HG02763 (cell line): ENCODE results near the gene ACP1.

Experiments
- ATAC-seq: cut with Tn5 transposase; IDR thresholded peaks from one replicate; pipeline ENCODE4 v1.9.1; 2021; ENCODE audit warnings: mild to moderate bottlenecking, moderate library complexity; ENCODE audit not compliant: unreplicated experiment

ACP1 gene

DNA sequence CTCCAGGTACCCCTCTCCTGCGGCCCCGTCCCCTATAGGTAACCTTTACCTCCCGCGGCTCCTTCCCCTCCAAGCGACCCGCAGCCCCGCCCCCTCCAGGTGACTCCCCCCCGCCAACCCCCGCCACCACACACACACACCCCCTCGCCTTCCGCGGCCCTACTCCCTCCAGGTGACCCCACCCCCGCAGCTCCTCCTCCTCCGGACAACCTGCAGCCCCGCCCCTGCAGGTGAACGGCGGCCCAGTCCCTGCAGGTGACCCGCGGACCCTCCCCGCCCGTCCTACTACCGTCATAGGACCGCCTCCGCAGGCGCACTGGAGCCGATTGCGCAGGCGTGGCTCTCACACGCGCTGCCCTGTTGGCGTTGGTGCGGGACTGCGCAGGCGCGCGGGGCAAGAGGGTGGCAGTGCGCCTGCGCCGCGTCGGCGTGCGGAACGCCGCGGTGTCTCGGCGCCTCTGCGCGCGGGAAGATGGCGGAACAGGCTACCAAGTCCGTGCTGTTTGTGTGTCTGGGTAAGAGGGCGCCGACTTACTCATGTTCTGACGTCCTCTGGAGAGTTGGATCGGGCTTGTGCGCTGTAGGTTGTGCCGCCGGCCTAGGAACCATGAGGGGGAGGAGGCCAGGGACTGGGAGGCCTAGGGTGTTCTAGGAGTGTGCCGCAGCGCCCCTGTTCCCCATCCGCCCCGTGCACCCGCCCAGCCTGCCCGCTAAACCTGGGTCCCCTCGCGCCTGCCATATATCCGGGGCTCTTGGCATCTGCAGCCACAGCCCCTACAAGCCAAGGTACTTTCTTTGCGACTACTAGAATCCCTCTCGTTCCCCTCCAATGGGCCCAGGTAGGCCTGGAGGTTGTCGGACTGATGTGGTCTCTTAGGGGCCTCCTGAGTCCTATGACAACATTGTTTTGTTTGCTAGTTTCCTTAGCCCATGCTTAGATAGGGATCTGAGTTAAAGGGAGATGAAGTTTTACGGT is at the start of gene ACP1:
TSS of gene ACP1 (plus strand) at position 455 of the 976 bp plus-strand sequence. CDS start at position 473, 18 bp downstream.
- ATAC-seq: peak; percentile 90

DNA sequence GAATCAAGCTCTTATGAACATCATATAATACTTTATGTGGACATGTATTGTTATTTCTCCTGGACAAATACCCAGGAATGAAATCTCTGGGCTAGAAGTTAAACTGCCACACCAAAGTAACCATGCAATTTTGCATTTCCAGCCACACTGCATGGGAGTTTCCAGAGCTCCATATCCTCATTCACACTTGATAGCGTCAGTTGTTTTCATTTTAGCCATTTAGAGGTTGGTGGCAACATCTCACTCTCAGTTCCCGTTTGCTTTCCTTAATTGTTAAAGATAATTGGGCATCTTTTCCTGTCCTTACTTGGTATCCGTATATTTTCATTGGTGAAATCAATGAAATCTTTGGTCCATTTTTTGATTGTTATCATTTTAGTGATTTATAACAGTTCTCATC is 48.7 kb upstream of the ACP1 start:
- no peak for ATAC-seq

DNA sequence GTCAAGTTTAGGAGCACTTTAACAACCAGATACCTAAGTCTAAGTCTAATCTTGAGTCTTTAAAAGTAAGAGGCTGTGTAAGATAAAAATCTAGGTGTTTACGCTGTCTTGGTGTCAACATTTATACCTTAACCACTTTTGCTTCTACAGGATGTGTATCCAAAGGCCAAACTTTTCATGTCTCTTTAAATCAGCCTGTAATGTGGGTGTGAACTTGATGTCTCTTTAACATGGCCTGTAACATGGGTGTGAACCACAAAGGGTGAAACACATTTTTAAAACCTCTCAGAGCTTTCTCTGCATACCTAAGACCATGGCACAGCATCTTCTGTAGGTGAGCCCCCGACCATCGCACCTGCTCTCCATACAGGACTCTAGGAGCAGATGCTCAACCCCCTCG is 41.3 kb upstream of the ACP1 start:
- ATAC-seq: no peak

DNA sequence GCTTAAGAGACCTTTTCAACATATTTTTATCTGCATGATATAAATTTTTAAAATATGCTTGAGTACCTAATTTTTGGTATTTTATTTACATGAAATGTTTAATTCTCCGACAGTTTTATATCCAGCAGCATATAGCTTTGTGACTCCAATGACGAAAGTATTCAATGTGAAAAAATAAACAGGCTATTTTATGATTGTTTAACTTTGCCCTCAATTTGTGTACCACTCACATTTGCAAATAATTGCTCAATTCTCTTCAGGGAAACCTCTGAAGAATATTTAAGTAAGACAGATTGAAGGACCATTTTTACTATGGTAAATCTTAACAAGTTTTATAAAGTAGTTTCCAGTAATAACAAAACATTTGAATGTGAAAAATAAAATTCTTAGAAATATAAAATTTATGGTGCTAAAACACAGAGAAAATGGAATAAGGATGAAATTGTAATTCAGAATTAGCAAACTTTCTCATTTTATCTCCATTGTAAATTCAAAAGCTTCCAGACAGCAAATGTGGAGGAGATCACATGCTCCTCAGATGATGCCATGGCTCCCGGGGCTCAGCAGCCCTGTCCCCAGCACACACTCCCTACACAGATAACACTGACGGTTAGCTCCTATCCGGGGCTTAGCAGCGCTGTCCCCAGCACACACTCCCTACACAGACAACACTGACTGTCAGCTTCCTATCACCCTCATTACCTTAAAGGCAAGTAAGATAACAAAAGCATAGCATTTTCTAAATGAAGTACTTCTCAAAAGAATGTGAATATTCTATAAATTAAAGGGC is 40.6 kb upstream of the ACP1 start:
- ATAC-seq: no peak

DNA sequence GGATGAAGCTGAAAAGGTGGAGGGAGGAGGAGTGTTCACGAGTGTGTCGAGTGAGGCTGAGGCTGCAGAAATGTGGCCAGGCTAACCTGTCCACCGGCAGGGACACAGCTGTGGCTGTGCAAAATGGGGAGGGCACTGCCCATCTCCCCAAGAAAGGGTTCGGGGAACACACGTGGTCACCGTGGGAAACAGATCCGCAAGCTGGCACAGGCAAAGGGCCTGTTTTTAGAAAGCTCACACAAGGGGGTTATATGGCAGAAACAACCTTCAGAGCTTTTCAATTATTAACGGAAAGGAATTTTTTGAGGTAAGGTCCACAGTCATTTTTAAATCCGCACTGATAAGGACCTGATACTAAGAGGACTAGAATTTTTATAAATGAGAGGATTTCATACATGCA is 36.6 kb upstream of the ACP1 start:
- ATAC-seq: no peak

DNA sequence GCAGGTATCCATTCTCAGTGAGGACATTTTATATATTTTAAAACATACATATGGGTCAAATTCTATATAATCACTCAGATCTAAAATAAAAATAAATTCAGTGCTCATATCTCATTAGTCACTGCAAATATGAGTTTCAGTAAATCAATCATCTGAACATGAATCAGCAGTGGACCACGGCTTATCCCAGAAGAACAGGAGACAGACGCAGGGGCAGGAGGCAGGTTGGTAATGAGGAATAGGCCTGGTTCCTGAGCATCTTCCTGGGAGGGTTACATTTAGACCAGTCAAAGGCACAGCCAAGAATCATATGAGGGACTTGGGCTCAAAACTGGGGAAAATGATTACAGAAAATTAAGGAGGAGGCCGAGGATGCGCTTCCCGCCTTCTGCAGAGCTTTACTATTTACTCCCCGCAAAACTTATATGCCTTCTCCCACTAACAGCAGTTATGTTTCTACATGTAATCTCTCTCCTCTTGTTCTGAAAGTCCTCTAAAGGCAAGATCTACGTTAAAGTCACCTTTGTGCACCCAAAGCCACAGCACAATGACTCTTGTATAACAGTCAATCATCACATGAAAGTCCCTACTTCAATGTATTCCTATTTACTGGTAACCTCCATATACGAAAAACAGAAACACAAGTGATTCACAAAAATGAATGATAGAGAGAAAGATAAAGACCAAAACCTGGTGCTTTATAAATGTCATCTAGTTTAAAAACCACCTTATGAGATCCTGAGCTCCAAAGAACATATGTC is 36.0 kb upstream of the ACP1 start:
- ATAC-seq: no peak

DNA sequence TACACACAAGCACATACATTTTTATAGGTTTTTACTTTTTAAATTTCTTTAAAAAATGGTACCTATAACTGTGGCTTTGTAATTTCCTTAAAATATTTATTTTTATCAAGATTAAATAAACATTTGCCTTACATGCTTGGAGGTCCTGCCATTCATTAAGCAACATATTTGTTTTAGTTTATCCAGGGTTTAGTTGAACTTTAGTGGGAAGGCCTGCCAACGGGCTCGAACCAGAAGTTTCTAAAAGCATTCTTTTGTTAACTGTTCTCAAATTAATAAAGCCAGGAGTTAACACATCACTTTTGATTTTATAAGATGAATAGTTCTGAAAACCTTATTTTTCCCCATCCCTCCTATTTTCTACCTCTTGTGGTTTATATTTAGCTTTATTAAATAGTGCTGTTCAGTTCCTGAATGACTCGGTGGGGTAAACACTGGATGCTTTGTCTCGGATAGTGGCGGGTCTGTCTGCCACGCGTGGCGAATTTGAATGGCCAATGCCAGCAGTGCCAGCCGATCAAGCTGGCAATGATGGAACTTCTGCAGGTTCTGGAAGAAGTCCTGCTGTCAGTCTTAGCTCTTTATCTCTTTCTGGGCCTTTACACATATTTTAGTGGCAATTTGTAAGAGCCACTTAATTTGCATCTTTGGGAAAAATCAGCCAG is 33.1 kb upstream of the ACP1 start:
- no peak for ATAC-seq

DNA sequence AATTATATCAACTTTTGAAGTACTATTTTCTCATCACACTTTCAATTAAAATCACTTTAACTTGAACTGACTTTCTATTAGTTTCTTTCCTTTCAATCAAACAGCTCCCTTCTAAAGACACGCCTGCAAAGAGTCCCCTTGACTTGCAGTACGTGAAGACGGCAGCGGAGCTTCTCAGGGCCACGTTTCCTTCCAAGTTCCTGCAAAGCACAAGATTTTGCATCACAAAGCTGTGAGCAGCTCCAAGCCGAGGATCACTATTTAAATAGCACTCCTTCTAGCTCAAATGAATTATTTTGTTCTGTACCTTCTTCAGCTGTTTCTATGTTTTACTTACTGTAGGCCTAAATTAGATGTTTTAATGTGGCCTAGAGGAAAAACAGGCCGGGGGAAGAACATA is 31.7 kb upstream of the ACP1 start:
- no peak for ATAC-seq

DNA sequence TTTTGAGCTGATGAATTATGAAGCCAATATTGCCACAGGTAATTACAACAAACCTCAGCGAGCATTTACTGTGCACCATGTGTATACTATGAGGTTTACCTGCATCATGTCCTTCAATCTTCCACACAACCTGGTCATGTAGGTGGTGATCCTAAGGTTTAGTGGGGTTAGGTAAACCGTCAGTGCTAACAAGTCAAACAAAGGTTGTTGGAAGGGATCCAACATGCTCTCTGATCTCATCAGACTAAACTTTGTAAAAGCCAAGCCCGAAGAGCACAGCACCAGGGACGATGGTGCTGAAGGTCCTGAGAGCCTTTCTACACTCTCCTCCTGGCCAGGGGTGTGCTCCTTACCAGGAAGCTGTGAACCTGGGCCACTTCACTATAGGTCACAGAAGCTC is 30.3 kb upstream of the ACP1 start:
- no peak for ATAC-seq

DNA sequence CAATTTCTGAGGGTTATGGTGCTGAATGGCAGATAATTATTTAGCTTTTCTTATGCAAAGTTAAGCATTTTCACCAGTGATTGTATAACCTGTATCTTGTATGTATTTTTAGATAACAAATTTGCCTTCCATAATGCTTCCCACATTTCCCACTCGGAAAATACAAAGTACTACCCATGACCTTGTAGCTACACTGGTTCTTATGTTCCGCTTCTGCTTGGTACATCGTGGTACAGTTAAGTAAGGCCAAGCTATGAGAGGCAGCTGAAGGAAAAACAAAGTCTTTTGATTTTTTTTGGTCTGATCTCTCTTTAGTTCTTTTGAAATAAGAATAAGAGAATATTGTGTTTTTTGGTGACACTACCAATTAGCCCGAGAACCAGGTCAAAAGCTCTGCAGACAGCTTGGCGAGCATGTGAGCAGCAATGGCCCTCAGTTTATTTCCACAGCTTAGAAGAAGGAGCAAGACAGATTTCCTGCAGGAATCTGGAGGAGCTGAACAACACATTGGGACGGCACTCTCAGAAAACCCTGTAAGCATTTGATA is 27.7 kb upstream of the ACP1 start:
- ATAC-seq: no peak

DNA sequence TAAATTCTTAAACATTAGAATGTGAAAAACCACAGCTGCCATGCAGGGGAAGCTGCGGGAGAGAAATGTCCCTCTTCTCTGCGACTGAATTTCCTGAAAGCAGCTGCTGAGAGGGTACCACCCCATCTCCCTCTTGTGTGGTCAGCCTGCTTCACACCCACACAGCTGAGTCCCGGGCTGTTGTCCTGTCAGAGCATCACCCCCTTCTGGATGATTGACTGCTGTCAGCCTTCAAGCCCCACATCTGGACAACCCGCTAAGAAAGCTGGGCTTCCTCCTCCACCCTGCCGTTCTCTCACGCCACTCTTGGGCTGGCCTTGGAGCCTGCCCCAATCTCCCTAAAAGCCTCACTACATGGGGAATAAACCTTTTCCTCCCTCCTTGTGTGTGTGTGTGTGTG is 26.9 kb upstream of the ACP1 start:
- ATAC-seq: no peak

DNA sequence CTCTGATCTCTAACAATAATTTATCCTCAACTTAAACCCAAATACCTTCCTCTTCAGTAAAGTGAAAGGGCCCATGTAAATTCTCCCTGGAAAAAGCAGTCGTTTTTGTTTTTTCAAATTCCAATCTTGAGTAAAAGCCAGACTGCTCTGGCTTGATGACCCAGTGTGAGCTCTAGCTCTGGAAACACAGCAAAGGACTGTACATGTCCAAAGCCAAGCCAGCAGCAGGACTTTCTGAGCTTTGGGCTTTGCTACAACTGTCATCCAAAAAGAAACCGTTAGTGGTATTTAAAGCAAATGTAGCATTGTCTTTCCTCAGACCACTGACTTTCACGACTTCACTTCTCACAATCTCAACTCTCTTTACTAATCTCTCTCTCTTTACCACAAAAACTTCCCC is 26.3 kb upstream of the ACP1 start:
- no peak for ATAC-seq

DNA sequence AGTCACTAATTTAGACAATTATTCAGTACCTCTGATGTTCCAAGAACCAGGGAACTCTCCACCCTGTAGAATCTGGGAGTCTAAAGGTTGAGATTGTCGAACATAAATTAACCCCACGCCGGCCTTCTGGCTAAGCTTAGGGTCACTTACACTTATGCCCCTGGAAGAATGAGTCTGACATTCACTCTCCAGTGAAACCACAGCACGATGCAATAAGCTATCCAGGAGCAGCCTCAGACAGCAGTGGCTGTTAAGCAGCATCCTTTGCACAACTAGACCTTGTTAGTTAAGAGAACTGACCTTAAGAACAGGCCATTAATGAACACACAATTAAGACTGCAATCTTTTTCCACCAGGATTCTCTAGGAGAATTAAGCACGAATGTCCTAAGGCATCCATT is 25.9 kb upstream of the ACP1 start:
- ATAC-seq: no peak

DNA sequence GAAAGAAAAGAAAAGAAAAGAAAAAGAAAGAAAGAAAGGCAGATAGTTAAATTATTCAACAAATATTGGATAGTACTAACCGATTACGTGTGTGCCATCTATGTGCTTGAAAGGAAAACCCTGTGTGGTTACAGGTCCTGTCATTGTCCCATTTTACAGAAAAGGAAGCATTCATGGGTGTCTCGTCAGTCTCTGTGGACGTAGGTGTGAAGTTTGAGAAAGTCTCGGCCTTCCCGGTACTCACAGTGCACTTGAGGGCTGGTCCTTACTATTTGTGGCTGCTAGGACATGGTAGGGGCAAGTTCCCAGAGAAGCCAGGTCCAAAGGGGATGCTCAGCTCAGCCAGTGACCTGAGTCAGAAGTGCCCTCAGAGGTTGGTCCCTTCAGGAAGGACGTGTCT is 20.2 kb upstream of the ACP1 start:
- no peak for ATAC-seq

DNA sequence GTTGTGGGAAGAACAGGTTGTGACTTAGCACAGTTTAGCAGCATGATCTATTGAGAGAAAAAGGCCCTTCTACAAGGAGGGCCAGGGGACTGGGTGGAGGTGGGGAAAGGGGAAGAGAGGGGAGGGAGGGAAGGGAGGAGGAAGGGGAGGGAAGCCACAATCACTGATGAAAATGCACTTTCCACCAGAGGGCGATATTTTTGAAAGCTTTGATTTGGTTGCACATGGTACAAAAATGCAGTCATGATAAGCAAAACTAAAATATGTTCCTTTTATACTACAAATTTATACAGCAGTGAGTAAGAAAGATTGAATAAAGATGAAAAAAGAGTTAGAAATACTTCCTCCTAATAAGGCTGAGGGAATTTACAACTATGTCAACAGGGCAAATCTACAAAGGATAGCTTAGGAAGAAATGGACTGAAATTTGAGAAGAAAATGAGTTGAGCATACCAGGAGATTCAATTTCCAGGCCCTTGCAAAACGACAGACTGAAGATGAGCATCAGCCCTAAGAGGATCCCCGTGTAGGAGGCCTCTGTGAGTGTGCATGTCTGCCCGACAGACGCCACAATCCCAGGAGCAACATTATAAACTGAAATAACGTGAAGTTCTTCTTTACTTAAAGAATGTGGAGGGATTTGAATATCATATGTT is 18.1 kb upstream of the ACP1 start:
- no peak for ATAC-seq

DNA sequence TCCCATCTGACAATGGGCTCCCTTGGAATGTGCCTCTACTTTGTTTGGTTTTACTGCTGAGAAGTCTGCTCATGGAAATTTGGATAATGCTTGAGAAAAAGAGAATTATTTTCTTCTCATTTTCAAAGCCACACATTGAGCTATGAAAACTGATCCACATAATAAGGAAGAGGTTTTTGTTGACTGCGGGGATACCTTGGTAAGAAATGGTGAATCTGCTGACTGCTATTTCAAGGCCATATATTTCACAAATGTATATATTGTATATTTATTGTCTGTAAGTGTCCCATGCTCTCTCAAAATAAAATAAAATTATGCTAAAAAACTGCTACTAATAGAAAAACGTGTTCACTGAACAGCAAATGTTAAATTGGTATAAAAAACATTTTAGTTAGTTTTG is 16.0 kb upstream of the ACP1 start:
- no peak for ATAC-seq

DNA sequence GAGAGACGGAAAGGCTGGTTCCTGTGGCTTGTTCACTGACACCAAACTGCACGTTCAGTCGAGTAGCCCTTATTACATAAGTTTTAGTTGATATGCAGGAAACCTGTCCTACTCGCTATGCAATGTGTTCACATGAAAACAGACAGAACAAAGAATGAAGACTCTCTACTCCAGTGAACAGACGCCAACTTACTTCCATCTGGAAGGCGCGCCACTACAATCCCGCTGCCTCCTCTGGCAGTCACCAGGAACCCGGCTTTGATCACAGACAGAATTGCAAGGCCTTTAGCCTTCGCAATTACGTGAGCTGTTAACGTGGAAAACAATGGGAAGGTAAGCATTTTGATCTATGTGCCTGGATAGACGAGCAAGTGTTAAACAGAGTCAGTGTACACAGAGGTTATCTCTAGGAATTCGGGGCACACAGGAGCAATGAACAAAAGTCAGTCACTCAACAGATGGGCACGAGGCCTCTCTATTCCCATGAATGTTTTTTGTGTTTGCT is 15.2 kb upstream of the ACP1 start:
- ATAC-seq: no peak

DNA sequence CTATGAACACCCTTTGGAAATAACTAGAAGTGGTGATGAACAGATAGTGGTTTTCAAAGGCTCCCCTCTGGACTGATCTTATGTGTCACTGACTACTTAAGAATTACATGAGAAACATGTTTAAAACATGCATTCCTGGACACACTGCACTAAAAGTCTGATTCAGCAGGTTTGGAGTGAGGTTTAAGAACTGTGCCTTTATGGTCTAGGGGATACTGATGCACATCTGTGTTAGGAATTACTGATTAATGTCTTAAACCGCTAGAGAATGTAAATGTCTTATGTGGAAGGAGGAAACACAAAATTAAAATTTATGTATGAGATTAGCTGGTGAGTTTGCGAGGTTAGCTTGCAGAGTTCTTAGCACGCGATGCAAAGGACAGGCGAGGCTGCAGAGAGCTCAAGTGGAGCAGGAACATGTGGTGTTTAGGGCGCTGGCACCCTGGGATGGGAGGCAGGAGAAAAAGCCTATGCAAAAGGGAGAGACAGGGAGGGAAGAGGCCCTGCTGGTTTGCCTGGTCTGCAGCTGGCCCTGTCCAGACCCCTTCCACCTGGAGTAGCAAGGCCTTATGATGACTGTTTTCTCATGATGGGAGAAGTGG is 12.6 kb upstream of the ACP1 start:
- no peak for ATAC-seq

DNA sequence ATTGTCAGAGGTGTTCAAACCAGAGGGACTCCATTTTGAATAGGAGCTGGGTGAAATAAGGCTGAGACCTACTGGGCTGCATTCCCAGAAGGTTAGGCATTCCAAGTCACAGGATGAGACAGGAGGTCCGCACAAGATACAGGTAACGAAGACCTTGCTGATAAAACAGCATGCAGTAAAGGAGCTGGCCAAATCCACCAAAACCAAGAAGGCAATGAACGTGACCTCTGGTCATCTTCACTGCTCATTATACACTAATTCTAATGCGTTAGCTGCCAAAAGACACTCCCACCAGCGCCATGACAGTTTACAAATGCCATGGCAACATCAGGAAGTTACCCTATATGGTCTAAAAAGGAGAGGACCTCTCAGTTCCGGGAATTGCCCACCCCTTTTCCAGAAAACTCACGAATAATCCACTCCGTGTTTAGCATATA is 11.5 kb upstream of the ACP1 start:
- ATAC-seq: no peak
